ENCODE measurements around the gene TPRN.
A peak's percentile ranks its signal among the peaks of the same experiment; 100 is the strongest.

The TPRN gene

GRCh38 chr9:137189297-137190295, 10.9 kb downstream of the TPRN start:
- Histone ChIP-seq H3K9me3 (ENCODE audit: control insufficient read depth in 5 of 5, low read length in 5 of 5) (no peaks in the 10 kb centered on the region), H3K4me3 (ENCODE audit: low read depth in 1 of 5, low read length in 5 of 5) (peak overlapping the region; percentile 64 to 99 (median 95)), H3K27me3 (ENCODE audit: control insufficient read depth in 5 of 5, insufficient read depth in 4 of 5, low read length in 5 of 5) (no peaks in the 10 kb centered on the region), H3K4me1 (ENCODE audit: control insufficient read depth in 5 of 5, insufficient read depth in 5 of 5, low read length in 5 of 5) (peaks cover 9 to 54% (median 40%) of the 10 kb centered on the region in 5 donors), H3K36me3 (ENCODE audit: control insufficient read depth in 5 of 5, insufficient read depth in 5 of 5, low read length in 5 of 5) (peaks cover 0 to 46% (median 42%) of the 10 kb centered on the region in 5 donors), H3K9ac (ENCODE audit: low read length in 5 of 5) (peak overlapping the region; percentile 68 to 95 (median 91)), H3K27ac (ENCODE audit: low read depth, low read length) (peak overlapping the region; percentile 91)

DNA sequence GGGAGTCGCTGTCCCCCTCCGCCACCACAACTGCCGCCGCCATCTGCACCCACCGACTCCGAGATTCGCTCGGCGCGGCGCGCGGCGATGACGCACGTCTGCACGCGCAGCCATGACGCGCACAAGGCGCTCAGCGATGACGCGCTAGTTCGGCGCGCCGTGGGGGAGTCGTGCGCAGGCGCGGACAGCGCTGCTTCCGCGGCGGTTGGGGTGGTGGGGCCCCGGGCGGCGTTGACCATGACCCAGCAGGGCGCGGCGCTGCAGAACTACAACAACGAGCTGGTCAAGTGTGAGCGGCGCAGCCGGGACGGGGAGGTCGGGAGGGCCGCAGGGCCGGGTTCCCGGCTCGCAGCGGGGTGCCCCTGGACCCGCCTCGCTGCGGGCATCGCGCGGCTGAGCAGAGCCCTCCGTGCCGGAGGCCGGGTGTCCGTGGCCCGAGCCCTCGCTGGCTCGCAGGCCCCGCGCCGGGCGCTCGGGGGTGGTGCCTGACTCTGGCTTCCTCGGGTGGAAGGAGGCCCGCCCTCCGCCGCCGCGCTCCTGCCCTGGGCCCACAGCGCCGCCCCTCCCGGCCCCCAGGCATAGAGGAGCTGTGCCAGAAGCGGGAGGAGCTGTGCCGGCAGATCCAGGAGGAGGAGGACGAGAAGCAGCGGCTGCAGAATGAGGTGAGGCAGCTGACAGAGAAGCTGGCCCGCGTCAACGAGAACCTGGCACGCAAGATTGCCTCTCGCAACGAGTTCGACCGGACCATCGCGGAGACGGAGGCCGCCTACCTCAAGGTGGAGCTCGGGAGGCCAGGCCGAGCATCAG, 11.8 kb downstream of the TPRN start, which contains the start of the genes ANAPC2 and SSNA1:
Gene ANAPC2, minus strand, starts transcription at position 71 of the 807 bp plus-strand sequence. Its CDS starts 28 bp downstream, at position 43.
Gene SSNA1, plus strand, starts transcription at position 187 of the 807 bp plus-strand sequence. Its CDS starts 51 bp downstream, at position 238.
- Histone ChIP-seq H3K4me3 (ENCODE audit: low read depth in 1 of 5, low read length in 5 of 5) (peak within 1 kb of the TSS; percentile 90 to 99 (median 95)), H3K27ac (ENCODE audit: low read depth, low read length) (peak within 1 kb of the TSS; percentile 91), H3K9ac (ENCODE audit: low read length in 5 of 5) (peak within 1 kb of the TSS; percentile 68 to 95 (median 91)), H3K4me1 (ENCODE audit: control insufficient read depth in 5 of 5, insufficient read depth in 5 of 5, low read length in 5 of 5) (peaks cover 9 to 54% (median 40%) of the 10 kb centered on the region in 5 donors), H3K27me3 (ENCODE audit: control insufficient read depth in 5 of 5, insufficient read depth in 4 of 5, low read length in 5 of 5) (no peaks in the 10 kb centered on the region), H3K36me3 (ENCODE audit: control insufficient read depth in 5 of 5, insufficient read depth in 5 of 5, low read length in 5 of 5) (peaks cover 0 to 55% (median 51%) of the 10 kb centered on the region in 5 donors), H3K9me3 (ENCODE audit: control insufficient read depth in 5 of 5, low read length in 5 of 5) (no peaks in the 10 kb centered on the region)

DNA sequence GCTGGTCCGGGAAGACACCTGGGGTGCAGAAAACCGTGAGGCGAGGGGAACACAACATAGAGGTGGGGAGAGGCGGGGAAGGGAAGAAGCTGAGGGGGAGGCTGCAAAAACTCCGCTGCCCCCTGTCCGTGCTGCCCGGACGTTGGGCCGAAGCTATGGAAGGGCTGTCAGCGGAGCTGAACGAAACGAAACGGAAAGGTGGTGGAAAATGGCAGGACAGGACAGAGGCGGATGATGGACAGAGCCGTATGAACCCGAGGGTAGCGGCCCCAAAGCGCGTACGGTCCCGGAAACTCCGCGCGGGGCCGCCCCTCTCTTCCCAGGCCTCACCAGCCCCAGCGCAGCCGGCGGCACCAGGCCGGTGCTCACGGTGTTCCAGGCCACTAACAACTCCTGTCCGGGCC, 12.5 kb downstream of the TPRN start:
- peaks cover 0 to 61% (median 57%) of the 10 kb centered on the region in 5 donors for H3K36me3 ChIP-seq (ENCODE audit: control insufficient read depth in 5 of 5, insufficient read depth in 5 of 5, low read length in 5 of 5)
- peaks cover 9 to 54% (median 40%) of the 10 kb centered on the region in 5 donors for H3K4me1 ChIP-seq (ENCODE audit: control insufficient read depth in 5 of 5, insufficient read depth in 5 of 5, low read length in 5 of 5)

GRCh38 chr9:137187386-137187785, 13.2 kb downstream of the TPRN start:
- Histone ChIP-seq H3K27ac (ENCODE audit: low read depth, low read length) (no peak overlapping the region), H3K36me3 (ENCODE audit: control insufficient read depth in 5 of 5, insufficient read depth in 5 of 5, low read length in 5 of 5) (peaks cover 0 to 68% (median 63%) of the 10 kb centered on the region in 5 donors), H3K9me3 (ENCODE audit: control insufficient read depth in 5 of 5, low read length in 5 of 5) (no peaks in the 10 kb centered on the region), H3K4me3 (ENCODE audit: low read depth in 1 of 5, low read length in 5 of 5) (peak overlapping the region; percentile 90 to 99 (median 95)), H3K9ac (ENCODE audit: low read length in 5 of 5) (peak overlapping the region; percentile 68 to 95 (median 91)), H3K27me3 (ENCODE audit: control insufficient read depth in 5 of 5, insufficient read depth in 4 of 5, low read length in 5 of 5) (no peaks in the 10 kb centered on the region), H3K4me1 (ENCODE audit: control insufficient read depth in 5 of 5, insufficient read depth in 5 of 5, low read length in 5 of 5) (peaks cover 9 to 54% (median 40%) of the 10 kb centered on the region in 5 donors)

More for the DNA sequence above, 12.5 kb downstream of the TPRN start:
- Histone ChIP-seq H3K27ac (ENCODE audit: low read depth, low read length) (peak overlapping the region; percentile 91), H3K9me3 (ENCODE audit: control insufficient read depth in 5 of 5, low read length in 5 of 5) (no peaks in the 10 kb centered on the region), H3K27me3 (ENCODE audit: control insufficient read depth in 5 of 5, insufficient read depth in 4 of 5, low read length in 5 of 5) (no peaks in the 10 kb centered on the region), H3K9ac (ENCODE audit: low read length in 5 of 5) (peak overlapping the region; percentile 68 to 95 (median 91)), H3K4me3 (ENCODE audit: low read depth in 1 of 5, low read length in 5 of 5) (peak overlapping the region; percentile 90 to 99 (median 95))

GRCh38 chr9:137186385-137186784, 14.2 kb downstream of the TPRN start:
- no peaks in the 10 kb centered on the region for H3K9me3 ChIP-seq (ENCODE audit: control insufficient read depth in 5 of 5, low read length in 5 of 5)
- peaks cover 0 to 67% (median 63%) of the 10 kb centered on the region in 5 donors for H3K36me3 ChIP-seq (ENCODE audit: control insufficient read depth in 5 of 5, insufficient read depth in 5 of 5, low read length in 5 of 5)
- H3K4me3 ChIP-seq (ENCODE audit: low read depth in 1 of 5, low read length in 5 of 5) = peak overlapping the region in 3 of 5 donors; percentile 23 to 99 (median 94)
- peaks cover 9 to 54% (median 40%) of the 10 kb centered on the region in 5 donors for H3K4me1 ChIP-seq (ENCODE audit: control insufficient read depth in 5 of 5, insufficient read depth in 5 of 5, low read length in 5 of 5)
- no peak overlapping the region for H3K27ac ChIP-seq (ENCODE audit: low read depth, low read length)
- H3K9ac ChIP-seq (ENCODE audit: low read length in 5 of 5) = no peak overlapping the region
- H3K27me3 ChIP-seq (ENCODE audit: control insufficient read depth in 5 of 5, insufficient read depth in 4 of 5, low read length in 5 of 5) = no peaks in the 10 kb centered on the region

DNA sequence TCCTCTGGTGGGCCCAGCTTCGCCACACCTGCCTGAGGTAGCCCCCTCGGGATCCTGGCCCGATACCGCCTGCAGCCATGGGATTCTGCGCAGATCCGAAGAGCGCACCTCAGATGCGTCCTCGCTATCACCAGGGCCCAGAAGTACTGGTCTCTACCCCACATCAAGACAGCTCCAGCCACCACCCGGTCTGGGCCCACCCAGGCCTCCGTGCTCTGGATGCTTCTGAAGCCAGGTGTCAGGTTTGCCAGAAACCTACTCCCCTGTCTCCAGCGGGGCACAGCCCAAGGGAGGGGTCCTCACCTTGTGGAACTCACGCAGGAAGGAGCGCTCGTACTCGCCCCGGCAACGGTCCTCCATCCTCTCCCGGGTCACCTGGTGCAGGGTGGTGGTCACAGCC, 14.6 kb downstream of the TPRN start:
- peak overlapping the region in 1 of 5 donors; percentile 94 for H3K4me3 ChIP-seq (ENCODE audit: low read depth in 1 of 5, low read length in 5 of 5)
- no peaks in the 10 kb centered on the region for H3K9me3 ChIP-seq (ENCODE audit: control insufficient read depth in 5 of 5, low read length in 5 of 5)
- H3K27me3 ChIP-seq (ENCODE audit: control insufficient read depth in 5 of 5, insufficient read depth in 4 of 5, low read length in 5 of 5) = no peaks in the 10 kb centered on the region
- H3K27ac ChIP-seq (ENCODE audit: low read depth, low read length) = no peak overlapping the region
- H3K4me1 ChIP-seq (ENCODE audit: control insufficient read depth in 5 of 5, insufficient read depth in 5 of 5, low read length in 5 of 5) = peaks cover 9 to 54% (median 40%) of the 10 kb centered on the region in 5 donors
- peaks cover 0 to 67% (median 64%) of the 10 kb centered on the region in 5 donors for H3K36me3 ChIP-seq (ENCODE audit: control insufficient read depth in 5 of 5, insufficient read depth in 5 of 5, low read length in 5 of 5)
- H3K9ac ChIP-seq (ENCODE audit: low read length in 5 of 5) = no peak overlapping the region

DNA sequence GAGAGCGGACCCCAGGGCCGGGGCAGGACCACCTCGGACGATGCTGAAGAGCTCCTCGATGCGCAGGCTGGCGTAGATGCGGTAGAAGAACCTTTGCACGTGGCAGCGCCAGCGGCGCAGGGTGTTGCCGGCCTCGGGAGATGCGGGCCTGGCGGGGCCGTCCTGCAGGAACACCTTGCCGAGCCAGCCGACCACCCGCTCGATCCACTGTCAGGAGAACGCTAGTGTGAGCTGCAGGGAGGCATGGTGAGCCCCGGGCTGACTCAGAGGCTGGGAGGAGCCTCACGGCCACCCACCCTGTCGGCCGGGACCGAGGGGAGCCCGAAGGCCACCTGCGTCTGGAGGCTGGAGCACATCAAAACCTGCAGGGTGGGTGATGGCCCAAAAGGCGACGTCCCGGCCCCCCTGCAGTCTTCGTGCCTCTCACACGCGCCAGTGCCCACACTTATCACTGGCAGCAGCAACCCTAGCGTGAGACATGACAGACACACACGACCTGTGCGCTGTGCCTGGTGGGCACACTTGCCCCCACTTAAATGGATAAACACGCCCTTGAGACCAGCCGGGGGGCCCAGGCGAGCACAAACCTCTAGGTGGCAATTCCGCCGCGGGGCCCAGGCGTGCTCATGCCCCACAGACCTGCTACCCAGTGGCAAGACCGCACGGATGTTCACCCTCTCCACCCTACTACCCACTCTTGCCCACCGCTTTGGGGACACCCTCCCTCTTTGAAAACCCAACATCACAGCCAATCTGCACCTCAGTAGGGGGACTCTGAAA, 15.5 kb downstream of the TPRN start:
- Histone ChIP-seq H3K27ac (ENCODE audit: low read depth, low read length) (no peak overlapping the region), H3K4me3 (ENCODE audit: low read depth in 1 of 5, low read length in 5 of 5) (no peak overlapping the region), H3K9me3 (ENCODE audit: control insufficient read depth in 5 of 5, low read length in 5 of 5) (no peaks in the 10 kb centered on the region), H3K9ac (ENCODE audit: low read length in 5 of 5) (no peak overlapping the region), H3K4me1 (ENCODE audit: control insufficient read depth in 5 of 5, insufficient read depth in 5 of 5, low read length in 5 of 5) (peaks cover 9 to 49% (median 37%) of the 10 kb centered on the region in 5 donors), H3K27me3 (ENCODE audit: control insufficient read depth in 5 of 5, insufficient read depth in 4 of 5, low read length in 5 of 5) (no peaks in the 10 kb centered on the region), H3K36me3 (ENCODE audit: control insufficient read depth in 5 of 5, insufficient read depth in 5 of 5, low read length in 5 of 5) (peaks cover 0 to 68% (median 64%) of the 10 kb centered on the region in 5 donors)

- peaks cover 9 to 39% (median 27%) of the 10 kb centered on the region in 5 donors for H3K4me1 ChIP-seq (ENCODE audit: control insufficient read depth in 5 of 5, insufficient read depth in 5 of 5, low read length in 5 of 5)
- H3K36me3 ChIP-seq (ENCODE audit: control insufficient read depth in 5 of 5, insufficient read depth in 5 of 5, low read length in 5 of 5) = peaks cover 0 to 74% (median 70%) of the 10 kb centered on the region in 5 donors
These were observed 16.5 kb downstream of the TPRN start for GRCh38 chr9:137183980-137184595.

More at GRCh38 chr9:137183980-137184595, 16.5 kb downstream of the TPRN start:
- H3K27me3 ChIP-seq (ENCODE audit: control insufficient read depth in 5 of 5, insufficient read depth in 4 of 5, low read length in 5 of 5) = no peaks in the 10 kb centered on the region
- H3K27ac ChIP-seq (ENCODE audit: low read depth, low read length) = no peak overlapping the region
- H3K9me3 ChIP-seq (ENCODE audit: control insufficient read depth in 5 of 5, low read length in 5 of 5) = no peaks in the 10 kb centered on the region
- no peak overlapping the region for H3K9ac ChIP-seq (ENCODE audit: low read length in 5 of 5)
- no peak overlapping the region for H3K4me3 ChIP-seq (ENCODE audit: low read depth in 1 of 5, low read length in 5 of 5)

Measured in subcutaneous abdominal adipose tissue (tissue), 5 donors.